Thoracic aorta (tissue), 2 donors: ENCODE measurements around the gene SART3. TPM values are rescaled to one million over a fixed set of nuclear protein-coding genes. Genes with fewer than 3 reads are reported as not detected.

Source experiments
- ATAC-seq: fragments of 150-250 bp; one replicate; pipeline ENCODE4 v1.8.0; 2017; ENCODE audit warnings: low read depth; ENCODE audit not compliant: insufficient number of reproducible peaks, low FRiP score
- DNase-seq: peaks from one replicate; pipeline ENCODE4 v3.0.0-alpha.2; 2020; ENCODE audit warnings: low spot score
- H3K27ac ChIP-seq, 2 donors: fragments of 200-600 bp; sonication (generic); 1 replicate in 1 of 2; 2 replicates in 1 of 2; pipeline ENCODE4 v1.5.1; 2016; ENCODE audit warnings: mild to moderate bottlenecking in 2 of 2, moderate library complexity in 2 of 2
- H3K27me3 ChIP-seq: fragments of 200-600 bp; sonication (generic); replicated peaks from 2 replicates; pipeline ENCODE4 v1.6.0; 2016; ENCODE audit warnings: mild to moderate bottlenecking; ENCODE audit not compliant: insufficient read depth
- H3K36me3 ChIP-seq: fragments of 200-600 bp; sonication (generic); one replicate; pipeline ENCODE4 v1.5.1; 2016
- H3K4me1 ChIP-seq, 2 donors: fragments of 200-600 bp; sonication (generic); 1 replicate in 1 of 2; 2 replicates in 1 of 2; pipeline versions ENCODE4 v1.5.1 to v1.6.0; 2016; ENCODE audit warnings: low read depth in 2 of 2, mild to moderate bottlenecking in 1 of 2; ENCODE audit not compliant: control insufficient read depth in 1 of 2
- H3K4me3 ChIP-seq: fragments of 200-600 bp; sonication (generic); 2 replicates; pipeline ENCODE4 v1.5.1; 2016; ENCODE audit warnings: mild to moderate bottlenecking
- H3K9me3 ChIP-seq: fragments of 200-600 bp; sonication (generic); 2 replicates; pipeline ENCODE4 v1.5.1; 2016
- total RNA-seq, 2 donors: library from RNA; depleted of rRNA; stranded (reverse); fragments of >200 nt; gene quantifications; one replicate each; pipeline versions ENCODE4 v1.1.0 to v1.2.3, GENCODE V29; 2016
- TF ChIP-seq, protein P1 (sequence below): fragments of 200-600 bp; sonication (generic); IDR thresholded peaks from one replicate; pipeline ENCODE4 v1.5.1; 2019; ENCODE audit warnings: antibody characterized with exemption

The SART3 gene
- total RNA-seq, 2 donors from 2014 or later, result 52.1 to 94.0 TPM

DNA sequence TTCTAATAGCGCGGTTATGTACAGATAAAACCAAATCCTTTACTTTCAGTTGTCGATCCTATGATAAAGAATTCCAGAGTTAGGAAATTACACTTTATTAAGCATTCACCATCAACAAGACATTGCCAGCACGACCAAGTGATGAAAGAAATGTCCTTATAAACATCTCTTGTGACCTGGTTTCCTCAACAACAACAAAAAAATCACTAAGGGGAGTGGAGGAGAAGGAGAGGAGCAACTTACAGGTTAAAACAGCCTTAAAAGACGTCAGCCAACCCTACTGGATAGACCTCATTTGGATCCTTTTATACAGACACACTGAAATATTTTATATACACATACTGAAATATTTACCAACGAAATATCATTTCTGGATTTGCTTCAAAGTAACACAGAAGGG, 22.8 kb downstream of the SART3 start:
- TF ChIP-seq, protein P1, sequence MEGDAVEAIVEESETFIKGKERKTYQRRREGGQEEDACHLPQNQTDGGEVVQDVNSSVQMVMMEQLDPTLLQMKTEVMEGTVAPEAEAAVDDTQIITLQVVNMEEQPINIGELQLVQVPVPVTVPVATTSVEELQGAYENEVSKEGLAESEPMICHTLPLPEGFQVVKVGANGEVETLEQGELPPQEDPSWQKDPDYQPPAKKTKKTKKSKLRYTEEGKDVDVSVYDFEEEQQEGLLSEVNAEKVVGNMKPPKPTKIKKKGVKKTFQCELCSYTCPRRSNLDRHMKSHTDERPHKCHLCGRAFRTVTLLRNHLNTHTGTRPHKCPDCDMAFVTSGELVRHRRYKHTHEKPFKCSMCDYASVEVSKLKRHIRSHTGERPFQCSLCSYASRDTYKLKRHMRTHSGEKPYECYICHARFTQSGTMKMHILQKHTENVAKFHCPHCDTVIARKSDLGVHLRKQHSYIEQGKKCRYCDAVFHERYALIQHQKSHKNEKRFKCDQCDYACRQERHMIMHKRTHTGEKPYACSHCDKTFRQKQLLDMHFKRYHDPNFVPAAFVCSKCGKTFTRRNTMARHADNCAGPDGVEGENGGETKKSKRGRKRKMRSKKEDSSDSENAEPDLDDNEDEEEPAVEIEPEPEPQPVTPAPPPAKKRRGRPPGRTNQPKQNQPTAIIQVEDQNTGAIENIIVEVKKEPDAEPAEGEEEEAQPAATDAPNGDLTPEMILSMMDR, result no peak
- no peak overlapping the region for H3K4me3 ChIP-seq
- no peaks in the 10 kb centered on the region for H3K27me3 ChIP-seq
- H3K36me3 ChIP-seq, result peaks cover 30% of the 10 kb centered on the region
- H3K27ac ChIP-seq, result no peak overlapping the region
- no peaks in the 10 kb centered on the region for H3K4me1 ChIP-seq
- ATAC-seq, result no peak
- H3K9me3 ChIP-seq, result no peaks in the 10 kb centered on the region
- DNase-seq, result no peak

DNA sequence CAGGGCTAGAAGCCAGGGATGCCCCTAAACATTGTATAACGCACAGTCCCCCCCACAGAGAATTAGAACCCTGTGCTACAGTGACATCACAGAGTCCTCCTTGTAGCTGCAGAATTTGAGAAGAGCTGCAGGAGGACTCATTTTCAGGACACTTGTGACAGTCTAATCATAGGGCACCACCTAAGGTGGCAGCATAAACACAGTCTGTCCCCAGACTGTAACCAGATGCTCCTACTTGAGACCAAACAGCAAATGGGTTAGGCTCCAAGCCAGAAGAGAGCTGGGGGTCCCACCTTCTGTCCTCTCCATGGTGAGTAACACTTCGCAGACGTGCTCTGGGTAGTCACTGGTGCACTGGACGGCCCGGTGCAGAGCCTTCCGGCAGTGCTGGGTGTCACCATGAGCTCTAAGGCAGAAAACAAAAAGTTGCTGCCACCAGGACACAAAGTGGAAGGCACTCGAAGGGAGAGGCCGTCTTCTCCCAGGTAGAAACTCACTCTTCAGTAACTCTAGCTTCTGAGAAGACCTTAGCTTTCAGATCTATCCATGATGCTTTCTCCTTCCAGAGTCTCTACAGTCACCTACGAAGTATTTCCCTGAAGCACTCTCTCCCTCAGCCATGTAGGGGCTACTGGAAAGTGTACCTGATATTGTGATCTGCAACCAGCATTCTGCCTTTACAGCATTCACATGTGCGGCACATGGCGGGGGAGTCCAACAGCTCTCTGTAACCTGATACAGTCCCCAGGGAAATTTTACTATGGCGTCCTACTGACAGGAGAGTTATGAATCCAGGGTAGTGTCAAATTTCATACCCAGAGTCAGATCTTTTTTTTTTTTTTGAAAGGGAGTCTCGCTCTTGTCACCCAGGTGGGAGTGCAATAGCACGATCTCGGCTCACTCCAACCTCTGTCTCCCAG, 28.8 kb downstream of the SART3 start:
- Histone ChIP-seq H3K27ac (no peak overlapping the region), H3K4me3 (no peak overlapping the region), H3K36me3 (peaks cover 46% of the 10 kb centered on the region), H3K27me3 (no peaks in the 10 kb centered on the region), H3K4me1 (no peaks in the 10 kb centered on the region), H3K9me3 (no peaks in the 10 kb centered on the region)
- ATAC-seq (no peak), DNase-seq (no peak)
- TF ChIP-seq, protein P1, result no peak

DNA sequence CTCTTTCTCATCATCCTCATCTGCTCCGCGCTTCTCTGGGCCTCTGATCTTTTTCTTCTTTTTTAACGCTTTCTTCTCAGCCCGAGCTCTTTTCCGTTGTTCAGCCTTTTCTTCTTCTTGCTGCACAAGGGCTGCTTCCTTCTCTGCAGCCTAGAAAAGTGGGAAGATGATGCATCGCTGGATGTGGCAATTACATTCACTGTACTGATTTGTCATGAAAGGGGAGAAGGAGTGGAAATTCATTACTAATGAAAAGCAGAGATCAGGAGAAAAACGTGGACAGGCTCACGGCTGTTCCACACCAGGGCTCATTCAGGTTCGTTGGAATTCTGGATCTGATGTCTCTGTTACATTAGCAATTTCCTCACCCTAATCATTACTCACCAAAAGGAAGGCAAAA, 30.8 kb downstream of the SART3 start:
- Histone ChIP-seq H3K27ac (no peak overlapping the region), H3K4me3 (no peak overlapping the region), H3K27me3 (no peaks in the 10 kb centered on the region), H3K36me3 (peaks cover 50% of the 10 kb centered on the region), H3K9me3 (no peaks in the 10 kb centered on the region), H3K4me1 (no peaks in the 10 kb centered on the region)
- ATAC-seq, result no peak
- DNase-seq, result no peak
- TF ChIP-seq, protein P1, result no peak

DNA sequence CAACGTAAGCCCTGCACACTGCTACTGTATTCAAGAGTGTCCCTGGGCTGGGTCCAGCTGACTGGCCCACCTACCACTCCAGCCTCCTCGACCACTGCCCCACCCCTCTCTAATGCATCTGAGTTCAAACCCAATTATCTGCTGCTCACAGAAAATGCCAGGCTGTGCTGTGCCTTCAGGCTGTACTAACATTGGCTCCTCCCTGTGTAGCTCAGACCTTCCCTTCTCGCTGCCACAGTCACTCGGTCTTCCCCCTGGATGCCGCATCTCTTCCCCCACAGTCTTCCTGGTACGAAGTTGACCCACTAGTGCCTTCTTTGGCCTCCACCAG, 33.8 kb downstream of the SART3 start:
- H3K27ac ChIP-seq, result no peak overlapping the region
- H3K4me1 ChIP-seq, result no peaks in the 10 kb centered on the region
- DNase-seq (no peak), ATAC-seq (no peak)
- H3K9me3 ChIP-seq, result no peaks in the 10 kb centered on the region
- H3K4me3 ChIP-seq, result no peak overlapping the region
- no peaks in the 10 kb centered on the region for H3K27me3 ChIP-seq
- peaks cover 69% of the 10 kb centered on the region for H3K36me3 ChIP-seq
- TF ChIP-seq, protein P1, result no peak

DNA sequence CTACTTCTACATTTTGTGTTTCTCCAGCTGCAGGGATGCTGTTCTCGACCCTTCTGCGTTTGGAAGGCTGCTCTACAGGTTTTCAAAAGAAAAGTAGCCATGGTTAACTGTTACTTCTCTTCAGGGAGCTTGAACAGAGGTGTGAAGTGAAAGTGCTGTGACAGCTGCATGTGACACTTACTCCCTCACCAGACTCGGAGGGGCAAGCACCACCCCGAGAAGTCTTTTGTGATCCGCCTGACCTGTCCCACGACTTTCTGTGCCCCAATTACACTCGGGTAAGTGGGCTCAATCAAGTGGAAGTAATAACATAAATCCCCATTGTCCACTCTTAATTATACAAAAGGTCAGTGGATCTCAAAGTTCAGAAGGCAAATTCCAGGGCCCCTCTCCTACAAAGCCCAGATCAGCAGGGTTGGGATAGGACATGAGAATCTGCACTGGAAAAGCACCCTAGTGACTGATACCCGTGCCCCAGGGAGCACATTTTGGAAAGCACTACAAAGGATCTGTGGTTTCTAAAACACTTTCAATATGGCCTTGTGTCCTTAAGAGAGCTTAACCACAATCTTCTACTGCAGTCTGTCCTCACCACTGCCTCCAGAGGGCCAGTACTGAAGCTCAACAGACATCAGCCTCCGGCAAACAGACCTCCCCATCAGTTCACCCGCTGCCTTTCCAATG, 34.3 kb downstream of the SART3 start:
- Histone ChIP-seq H3K9me3 (no peaks in the 10 kb centered on the region), H3K4me1 (no peaks in the 10 kb centered on the region), H3K4me3 (no peak overlapping the region), H3K36me3 (peaks cover 64% of the 10 kb centered on the region), H3K27me3 (no peaks in the 10 kb centered on the region), H3K27ac (no peak overlapping the region)
- TF ChIP-seq, protein P1, result no peak
- ATAC-seq (no peak), DNase-seq (no peak)
